Amygdala (tissue), 56 donors: Measurements from ENCODE around the gene SLIT1.

ENCODE experiments used
- DNase-seq, 56 donors: peaks; one replicate each; lab custom pipeline; 2025; lab: John Stamatoyannopoulos, UW

Gene SLIT1

DNA sequence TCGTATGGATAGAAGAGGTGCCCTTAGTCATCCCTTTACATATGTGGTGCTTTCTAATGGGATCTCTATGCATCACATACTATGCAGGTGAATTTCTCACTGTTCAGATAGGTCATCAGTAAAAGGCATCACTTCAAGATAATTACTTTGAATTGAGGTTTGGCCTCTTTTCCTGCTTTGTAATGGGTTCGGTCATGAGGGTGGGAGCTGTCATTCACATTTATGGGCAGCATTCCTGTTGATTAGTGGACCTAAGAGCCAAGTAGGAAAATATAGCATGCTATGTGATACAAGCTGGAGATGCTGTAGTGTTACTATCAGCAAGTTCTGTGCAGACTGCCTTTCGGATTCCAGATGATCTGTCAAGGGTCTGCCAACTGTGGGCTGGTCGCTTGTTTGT, 197.3 kb downstream of the SLIT1 start:
- DNase-seq, result no peak

DNA sequence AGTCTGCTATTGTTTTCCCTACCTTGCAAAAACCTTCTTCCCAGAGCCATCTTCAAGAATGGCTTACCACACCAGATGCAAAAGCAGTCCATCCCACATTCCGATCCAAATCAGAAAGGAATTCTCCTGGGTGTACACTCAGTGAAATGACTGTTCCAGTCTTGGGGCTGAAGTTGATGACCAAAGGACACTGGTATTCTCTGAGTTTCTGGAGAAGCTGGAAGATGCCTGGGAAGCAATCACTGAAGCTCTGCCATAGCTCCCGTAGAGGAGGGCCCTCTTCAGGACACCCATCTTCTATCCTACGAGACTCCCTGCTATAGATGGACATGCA, 197.9 kb downstream of the SLIT1 start:
- DNase-seq, result no peak

DNA sequence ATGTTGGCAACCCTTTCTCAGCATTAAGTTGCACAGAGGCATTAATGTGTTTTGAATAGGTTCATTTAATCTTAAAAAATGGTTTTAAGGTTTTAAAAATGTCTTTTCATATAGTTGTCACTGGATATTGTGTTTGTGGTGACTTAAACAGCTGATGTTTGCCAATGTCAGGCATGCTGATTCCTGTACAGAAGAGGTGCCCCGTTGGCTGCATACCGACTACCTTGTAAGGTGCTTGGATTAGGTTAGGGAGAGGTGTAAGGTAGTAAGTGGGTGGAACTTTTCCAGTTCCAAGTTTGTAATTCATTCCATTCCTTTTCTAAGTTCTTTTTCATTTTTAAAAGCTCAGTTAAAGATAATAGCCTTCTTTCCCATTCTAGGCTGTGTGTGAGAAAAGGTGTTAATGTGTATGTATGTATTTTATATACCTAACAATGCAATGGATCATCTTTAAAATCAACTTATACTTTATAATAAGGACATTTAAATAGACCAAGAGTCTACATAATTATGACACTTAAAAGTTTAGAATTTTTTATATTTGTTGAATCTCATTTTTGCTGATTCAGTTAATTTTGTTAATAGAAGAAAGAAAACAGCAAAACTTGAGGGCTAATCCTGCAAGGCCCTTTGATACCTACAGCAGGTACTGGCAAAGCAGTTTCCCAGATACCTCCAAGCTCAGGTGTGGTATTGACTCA, 198.5 kb downstream of the SLIT1 start:
- no peak for DNase-seq

DNA sequence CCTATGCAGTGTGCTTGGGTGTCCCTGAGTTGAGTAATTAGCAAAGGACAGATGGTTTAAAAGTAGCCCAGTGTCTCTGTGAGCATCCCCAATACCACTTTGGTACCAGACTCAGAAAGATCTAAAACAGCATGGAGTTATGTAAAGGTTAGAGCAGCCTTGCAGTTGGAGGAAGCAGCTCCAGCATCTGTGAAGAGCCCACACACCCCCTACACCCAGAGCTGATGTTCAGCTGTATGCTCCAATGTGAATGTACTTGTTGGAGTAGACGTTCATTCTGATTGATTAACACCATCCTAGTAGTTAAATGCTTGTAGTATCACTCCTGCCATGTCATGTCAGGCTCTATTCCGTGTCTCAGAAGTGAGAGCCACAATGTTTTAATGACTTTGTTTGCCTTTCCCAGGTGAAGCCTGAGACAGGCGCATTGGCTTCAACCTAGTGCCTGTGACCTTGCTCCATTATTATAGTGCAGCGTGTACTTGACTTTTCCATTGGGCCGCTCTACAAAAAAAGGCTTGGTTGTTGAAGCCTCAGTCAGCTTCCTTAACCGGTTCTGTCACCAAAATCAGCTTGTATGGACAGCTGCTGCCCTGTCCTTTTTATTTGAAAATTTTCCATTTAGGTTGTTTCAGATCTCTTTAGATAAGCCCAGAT, 199.4 kb downstream of the SLIT1 start:
- DNase-seq, result no peak

DNA sequence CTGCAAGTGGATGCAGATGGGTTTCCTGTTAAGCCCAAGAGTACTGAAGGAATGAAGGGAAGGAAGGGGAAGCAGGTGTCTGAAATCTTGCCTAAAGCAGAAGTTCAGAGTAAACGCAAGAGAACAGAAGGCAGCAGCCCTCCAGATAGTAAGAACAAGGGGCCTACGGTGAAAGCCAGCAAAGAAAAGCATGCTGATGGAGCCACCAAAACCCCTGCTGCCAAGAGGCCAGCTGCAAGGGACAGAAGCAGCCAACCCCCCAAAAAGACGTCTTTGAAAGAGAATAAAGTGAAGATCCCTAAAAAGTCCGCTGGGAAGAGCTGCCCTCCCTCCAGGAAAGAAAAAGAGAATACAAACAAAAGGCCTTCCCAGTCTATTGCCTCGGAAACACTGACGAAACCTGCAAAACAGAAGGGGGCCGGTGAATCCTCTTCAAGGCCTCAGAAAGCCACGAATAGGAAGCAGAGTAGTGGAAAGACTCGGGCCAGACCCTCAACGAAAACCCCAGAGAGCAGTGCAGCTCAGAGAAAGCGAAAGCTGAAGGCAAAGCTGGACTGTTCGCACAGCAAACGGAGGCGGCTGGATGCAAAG, 201.1 kb downstream of the SLIT1 start:
- DNase-seq, result peak in 10 of 56 donors; percentile 2 to 35 (median 18)

DNA sequence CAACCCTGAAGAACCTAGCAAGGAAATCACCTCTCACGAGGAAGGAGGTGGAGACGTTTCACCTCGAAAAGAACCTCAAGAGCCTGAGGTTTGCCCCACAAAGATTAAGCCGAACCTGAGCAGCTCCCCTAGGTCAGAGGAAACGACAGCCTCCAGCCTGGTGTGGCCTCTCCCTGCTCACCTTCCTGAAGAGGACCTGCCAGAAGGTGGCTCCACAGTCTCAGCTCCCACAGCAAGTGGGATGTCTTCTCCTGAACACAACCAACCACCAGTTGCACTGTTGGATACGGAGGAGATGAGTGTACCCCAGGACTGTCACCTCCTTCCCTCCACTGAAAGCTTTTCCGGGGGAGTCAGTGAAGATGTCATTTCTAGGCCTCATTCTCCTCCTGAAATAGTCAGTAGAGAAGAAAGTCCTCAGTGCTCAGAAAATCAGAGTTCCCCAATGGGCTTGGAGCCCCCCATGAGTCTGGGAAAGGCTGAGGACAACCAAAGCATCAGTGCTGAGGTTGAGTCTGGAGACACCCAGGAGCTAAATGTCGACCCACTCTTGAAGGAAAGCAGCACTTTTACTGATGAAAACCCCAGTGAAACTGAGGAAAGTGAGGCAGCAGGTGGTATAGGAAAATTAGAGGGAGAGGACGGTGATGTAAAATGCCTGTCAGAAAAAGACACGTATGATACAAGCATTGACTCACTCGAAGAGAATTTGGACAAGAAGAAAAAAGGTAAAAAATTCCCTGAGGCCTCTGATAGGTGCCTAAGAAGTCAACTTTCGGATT, 203.4 kb downstream of the SLIT1 start:
- no peak for DNase-seq

DNA sequence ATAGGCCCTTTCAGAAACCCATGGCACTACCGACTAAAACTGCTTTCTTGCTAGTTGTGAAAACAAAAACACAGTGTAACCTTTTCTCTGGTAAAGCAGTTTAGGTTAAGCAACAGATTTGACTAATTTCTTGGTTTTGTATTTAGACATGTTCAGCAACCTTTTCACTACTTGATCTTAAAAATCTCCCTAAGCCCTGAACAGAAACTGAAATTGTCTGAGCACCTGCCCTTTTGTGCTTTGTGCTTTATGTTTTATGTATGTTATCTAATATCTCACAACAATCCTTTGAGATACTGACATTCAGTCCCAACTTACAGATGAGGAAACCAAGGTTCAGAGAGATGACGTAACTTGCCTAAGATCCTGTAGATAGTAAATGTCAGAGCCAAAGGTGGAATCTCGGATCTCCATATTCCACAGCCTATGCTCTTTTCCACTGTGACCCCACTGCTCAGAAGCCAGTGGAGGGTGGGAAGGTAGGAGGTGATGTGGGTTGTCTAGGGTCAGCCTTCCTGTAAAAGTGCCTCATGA, 207.1 kb downstream of the SLIT1 start:
- DNase-seq, result no peak

DNA sequence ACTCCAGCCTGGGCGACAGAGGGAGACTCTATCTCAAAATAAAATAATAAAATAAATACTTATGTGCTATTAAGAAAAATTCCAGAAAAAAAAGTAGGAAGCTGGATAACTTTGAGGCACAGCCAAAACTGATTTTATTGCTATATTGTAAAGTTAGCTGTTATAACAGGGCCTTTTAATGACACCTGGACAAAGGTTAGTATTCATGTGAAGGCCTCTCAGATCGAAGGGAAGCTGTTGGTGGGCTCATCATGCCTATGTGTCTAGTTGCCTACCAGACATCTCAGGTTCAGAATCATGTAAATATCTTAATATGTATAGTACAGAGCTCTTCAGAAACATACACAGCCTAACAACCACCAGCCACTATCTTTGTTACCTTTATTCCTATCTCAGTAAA, 210.6 kb downstream of the SLIT1 start:
- no peak for DNase-seq

DNA sequence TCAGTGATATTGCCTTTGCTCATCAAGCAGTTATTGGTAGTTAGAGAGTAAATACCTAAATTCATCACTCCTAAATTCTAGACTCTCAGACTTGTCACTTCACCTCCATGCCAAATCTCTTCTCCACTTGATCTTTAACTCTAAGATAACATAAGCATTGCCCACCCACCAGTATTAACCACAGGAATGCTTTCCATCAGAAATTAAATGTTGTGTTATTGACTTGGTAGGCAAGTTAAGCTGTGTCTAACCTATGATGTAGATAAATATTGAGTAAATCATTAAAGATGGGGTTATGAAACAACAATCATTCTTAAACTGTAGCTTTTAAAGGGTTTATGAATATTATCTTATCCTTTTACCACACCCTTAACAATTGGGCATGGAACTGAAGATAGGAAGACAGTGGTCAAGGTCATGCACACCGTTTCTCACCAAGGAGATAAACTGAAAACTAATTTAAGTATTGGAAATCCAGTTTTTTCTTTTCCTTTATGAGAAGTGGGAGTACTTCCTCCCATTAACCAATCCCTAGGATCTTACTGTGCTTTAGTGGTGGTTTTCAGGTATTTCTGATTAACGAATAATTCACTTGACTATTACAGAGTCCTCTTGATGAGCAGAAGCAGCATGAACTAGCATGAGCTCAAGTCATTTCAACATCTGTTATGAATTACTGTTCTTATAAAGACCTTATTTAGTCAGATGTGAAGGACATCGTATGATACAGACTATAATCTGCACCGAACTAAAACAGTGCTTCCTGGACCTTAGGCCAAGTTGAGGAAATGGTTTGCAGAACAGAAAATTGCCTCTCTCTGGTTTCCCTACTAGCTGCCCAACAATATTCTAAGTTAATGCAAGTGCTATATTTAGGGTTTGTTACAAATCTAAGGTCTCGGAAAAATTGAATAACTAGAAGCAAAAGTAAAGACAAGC, 211.7 kb downstream of the SLIT1 start:
- no peak for DNase-seq

DNA sequence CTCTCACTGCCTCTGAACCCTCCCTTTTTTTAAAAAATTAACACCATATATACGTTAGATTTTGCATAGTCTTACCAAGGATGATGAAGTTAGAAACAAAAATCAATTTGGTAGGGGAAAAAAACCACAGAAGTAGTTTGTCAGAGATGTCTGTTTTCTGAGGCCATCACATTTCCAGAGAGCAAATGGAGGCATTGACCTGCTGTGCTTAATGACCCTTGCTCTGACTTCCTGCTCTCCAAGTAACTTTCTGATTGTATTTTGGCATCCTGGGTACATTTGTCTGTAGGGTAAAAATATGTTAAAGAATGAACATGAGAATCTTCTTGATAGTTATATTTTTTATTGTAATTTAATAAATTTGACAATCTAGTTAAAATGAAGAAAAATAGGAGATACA, 213.5 kb downstream of the SLIT1 start:
- no peak for DNase-seq

DNA sequence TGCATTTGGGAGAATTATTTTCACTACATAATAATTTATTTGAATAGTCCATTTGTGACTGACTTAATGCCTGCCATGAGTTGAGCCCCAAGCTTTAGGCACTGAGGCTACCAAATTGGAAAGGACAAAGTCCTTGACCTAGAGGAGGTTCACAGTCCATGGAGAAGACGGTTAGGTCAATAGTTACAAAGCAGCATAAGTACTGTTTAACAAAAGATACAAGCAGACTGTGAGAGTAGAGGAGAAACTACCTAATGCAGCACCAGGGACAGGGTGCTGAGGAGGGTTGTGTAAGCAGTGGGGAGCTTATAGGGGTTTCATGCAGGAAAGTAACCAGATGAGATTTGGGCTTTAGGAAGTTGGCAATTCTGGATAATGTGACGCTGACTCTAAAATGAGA, 214.4 kb downstream of the SLIT1 start:
- DNase-seq, result no peak

DNA sequence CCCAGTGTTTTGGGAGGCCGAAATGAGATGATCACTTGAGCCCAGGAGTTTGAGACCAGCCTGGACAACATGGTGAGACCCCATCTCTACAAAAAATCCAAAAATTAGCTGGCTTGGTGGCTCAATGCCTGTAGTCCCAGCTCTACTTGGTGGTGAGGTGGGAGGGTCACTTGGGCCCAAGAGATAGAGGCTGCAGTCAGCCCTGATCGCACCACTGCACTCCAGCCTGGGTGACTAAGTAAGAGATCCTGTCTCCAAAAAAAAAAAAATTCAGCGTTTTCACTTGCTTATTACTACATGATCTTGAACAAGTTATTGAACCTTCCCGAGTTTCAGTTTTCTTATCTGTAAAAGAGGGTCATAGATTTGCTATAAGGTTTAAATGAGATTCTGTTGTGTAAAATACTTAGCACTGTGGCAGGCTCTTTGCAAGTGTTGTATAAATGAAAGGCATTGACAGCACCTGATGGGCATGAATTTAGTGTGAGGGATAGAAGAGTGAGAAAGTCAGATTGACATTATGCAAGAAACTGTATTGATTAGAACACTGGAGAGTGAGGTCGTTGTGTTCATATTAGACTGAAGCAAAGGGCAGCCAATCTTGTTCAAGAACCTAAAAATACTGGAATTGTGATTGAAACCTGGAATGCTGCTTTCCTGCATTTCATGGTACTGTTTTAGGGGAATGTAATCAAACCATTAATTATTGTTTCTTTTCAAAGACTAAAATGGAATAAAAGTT, 216.9 kb downstream of the SLIT1 start:
- DNase-seq, result no peak

DNA sequence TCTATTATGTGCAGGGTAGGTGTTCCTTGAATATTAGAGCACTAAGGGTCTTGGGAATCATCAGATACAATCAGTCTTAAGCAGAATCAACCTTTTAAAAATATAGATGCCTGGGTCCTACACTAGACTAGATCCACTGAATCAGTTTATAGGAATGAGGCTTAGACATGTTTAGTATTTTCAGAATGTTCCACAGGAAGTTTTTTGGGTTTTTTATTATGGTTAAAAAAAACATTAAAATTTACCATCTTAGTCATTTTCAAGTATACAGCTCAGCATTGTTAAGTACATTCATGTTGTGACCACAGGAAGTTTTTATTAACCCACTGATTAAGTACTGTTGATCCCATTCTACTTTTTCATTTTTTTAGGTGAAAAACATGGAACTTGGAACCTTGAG, 217.9 kb downstream of the SLIT1 start:
- no peak for DNase-seq

DNA sequence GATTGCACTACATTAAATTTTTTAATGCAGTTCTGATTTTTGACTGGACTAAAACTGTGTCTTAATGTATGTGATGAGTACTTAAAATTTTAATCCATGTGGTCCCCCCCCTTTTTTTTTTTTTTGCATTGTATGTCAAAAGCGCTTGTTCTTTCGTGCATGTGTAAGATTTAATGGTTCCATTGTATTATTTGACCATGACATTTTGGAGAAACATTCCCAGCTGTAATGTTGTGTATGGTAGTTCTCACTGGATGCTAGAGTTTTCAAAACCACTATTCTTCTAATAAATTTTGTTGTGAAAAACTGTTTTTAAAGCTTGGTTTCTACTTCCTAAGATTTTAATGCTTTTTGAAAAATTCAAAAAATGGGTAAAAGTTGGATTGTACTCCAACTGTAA, 221.6 kb downstream of the SLIT1 start:
- DNase-seq, result peak in 1 of 56 donors; percentile 43

DNA sequence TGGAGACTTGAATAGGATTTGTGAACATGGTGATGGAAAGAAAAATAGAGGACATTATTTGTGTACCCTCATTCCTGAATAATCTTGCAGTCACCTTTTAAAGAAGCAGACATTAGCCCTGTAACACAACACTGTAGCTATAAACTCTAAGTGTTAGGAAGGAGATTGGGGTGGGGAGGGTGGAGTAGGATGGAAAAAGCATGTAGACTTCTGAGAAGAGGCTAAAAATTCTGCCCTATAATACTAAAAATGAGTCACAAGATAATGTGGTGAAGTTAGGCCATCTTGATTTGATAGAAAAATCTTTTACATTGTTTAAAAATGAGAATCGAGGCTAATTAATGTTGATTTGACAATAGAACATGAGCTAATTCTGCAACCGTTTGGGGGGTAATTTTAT, 224.9 kb downstream of the SLIT1 start:
- DNase-seq, result no peak

DNA sequence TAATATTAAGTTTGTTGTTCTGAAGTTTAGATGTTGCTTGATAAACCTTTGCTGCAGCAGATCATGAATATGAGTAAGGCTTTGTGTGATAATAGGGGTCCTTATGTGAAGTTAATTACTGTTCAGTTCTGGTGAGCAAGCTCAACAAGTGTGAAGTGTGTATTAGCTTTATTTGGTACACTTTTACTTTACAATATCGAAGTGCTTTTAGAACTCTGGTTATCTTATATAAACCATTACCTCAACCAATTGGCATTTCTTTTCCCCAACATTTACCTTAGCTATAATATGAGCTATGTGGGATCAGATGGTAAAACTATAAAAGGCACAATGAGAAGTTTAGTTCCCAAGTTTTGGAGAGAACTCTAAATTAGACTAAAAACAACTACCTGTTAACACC, 226.0 kb downstream of the SLIT1 start:
- DNase-seq, result no peak

DNA sequence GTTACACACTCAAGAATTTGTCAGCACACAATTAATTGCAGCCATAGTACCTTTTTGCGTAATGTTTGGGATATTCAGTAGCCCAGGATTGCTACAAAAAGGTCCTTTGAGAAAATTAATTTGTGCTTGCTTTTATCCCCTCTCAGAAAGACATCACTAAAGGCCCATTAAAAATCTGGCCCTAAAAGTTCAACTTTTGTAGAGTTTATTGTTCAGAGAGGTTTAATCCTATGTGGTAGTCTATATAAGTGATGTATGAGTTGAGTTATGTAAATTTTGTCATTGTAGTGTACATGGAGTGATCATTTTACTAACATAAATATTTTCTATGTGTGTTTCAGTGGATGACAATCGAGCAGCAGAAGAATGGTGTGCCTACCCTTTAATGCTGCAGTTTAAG, 227.7 kb downstream of the SLIT1 start:
- no peak for DNase-seq

DNA sequence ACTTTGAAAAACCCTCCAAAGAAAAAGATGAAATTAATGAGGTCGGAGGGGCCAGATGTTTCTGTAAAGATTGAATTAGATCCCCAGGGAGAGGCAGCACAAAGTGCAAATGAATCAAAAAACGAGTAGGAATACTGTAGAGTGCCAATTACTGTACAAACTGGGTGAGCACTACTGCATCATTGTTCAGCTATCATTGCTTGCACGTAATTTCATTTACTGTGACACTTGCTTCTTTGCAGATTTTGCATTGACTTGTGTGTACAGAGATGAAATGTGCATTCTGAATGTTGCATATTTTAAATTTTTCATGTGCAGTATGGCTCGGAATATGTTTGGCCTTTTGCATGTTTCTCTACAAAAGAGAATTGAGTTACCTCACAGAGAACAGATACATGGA, 230.0 kb downstream of the SLIT1 start:
- no peak for DNase-seq

DNA sequence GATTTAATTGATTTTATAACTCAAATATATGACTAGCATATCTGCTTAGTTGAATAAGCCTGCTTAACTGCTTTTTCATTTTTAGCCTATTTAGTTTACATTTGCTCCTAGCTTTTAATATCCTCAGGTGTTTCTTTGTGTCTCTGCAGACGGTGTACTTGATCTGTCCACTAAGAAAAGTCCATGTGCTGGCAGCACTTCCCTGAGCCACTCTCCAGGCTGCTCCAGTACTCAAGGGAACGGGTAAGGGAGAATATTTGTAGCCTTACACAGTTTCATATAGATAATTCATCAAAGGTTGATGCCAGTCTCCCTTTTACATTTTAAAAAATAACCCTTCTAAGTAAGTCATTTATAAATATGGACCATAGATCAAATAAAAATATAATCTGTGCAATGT, 233.8 kb downstream of the SLIT1 start:
- no peak for DNase-seq
